ENCODE results near the gene ARPC5L.
A peak's percentile ranks its signal among the peaks of the same experiment; 100 is the strongest.
"Not testable (repeated sequence)": the region's sequence is repeated elsewhere in the genome, so short reads cannot be mapped to it uniquely, and the experiment has no call there.

ARPC5L gene

GRCh38 chr9:124861342-124862229 is at the start of gene ARPC5L, which contains the start of gene RPL35:
TSS of gene ARPC5L (plus strand) at chr9:124862130. CDS start at chr9:124869291, 7,161 bp downstream.
TSS of gene RPL35 (minus strand) at chr9:124861957. CDS start at chr9:124861912, 45 bp downstream.
- peak; percentile 97 for DNase-seq

DNA sequence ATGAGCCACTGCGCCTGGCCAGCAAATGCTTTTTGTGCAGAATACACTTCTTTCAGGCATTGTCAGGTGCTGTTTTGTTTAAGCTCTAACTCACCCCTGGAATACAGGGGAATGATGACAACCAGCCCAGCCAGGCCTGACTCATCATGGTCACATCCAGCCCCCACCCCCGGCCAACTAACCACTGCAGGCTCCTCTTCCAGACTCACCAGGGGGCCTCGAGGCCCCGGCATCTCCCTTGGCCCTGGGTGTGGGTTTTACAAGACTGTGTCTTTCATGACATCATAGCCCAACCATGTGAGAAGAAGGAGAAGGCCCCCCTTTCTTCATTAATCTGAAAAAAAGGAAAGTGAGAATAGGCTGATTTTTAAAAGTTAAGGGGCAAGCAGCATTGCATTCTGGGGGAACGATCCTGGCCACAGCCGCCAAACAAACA is 49.5 kb upstream of the ARPC5L start:
- DNase-seq: no peak

DNA sequence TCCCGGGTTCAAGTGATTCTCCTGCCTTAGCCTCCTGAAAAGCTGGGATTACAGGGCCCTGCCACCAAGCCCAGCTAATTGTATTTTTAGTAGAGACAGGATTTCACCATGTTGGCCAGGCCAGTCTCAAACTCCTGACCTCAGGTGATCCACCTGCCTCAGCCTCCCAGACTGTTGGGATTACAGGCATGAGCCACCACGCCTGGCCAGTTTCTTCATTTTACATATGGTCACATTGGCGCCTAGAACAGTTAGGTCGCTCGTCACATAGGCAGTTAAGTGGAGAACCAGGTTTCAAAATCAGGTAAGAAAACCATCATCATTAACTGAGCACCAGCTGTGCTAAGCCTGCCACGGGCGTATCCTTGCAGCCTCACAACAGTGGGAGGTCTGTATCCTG is 48.9 kb upstream of the ARPC5L start:
- no peak for DNase-seq

DNA sequence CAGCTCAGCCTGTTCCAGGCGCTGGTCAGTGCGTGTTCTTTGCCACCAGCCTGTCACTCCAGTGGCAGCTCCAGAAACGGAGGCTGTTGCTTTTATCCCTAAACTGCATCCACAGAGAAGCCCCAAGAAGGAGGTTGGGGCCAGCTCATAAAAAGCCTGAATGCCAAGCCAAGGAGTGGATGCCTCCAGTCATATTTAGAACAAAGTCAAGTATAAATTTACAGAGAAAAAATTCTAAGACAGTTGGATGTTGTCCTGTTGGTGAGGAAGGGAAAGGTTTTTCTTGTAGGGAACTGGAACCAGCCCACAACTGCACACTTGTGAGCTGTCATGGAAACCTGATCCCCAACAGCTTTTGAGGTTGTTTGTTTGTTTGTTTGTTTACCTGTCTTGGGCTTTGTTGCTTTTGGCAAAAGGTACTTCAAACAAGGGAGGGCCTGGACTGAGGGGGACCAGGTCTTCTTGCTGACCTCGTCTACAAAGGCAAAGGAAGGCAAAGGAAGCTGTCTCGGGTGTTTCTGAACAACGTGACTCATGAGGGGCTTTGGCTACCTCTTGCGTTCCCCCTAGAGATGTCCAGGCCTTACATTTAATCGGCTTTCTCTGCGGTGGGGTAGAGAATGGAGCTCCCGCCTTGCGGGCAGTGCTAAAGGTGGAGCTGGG is 48.3 kb upstream of the ARPC5L start:
- no peak for DNase-seq

DNA sequence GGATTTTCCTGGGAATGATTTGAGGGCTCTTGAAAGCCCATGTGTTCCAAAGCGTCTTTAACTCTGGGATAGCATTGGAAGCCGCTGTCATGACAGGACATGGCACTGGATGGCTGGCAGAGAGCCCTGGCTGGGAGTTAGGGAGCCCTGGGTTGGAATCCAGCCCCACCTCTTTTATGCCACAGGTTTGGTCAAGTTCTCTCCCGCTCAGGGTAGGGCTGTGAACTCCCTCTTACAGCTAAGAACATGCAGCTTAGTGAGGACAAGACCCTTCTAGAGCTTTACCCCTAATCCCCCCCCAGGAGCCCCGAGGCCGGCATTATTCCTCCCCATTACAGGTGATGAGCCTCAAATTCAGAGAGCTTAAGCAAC is 47.8 kb upstream of the ARPC5L start:
- DNase-seq: no peak

GRCh38 chr9:124815601-124816000 is 46.3 kb upstream of the ARPC5L start:
- DNase-seq: no peak

- DNase-seq: no peak
These were observed 43.3 kb upstream of the ARPC5L start for GRCh38 chr9:124818431-124819281.

DNA sequence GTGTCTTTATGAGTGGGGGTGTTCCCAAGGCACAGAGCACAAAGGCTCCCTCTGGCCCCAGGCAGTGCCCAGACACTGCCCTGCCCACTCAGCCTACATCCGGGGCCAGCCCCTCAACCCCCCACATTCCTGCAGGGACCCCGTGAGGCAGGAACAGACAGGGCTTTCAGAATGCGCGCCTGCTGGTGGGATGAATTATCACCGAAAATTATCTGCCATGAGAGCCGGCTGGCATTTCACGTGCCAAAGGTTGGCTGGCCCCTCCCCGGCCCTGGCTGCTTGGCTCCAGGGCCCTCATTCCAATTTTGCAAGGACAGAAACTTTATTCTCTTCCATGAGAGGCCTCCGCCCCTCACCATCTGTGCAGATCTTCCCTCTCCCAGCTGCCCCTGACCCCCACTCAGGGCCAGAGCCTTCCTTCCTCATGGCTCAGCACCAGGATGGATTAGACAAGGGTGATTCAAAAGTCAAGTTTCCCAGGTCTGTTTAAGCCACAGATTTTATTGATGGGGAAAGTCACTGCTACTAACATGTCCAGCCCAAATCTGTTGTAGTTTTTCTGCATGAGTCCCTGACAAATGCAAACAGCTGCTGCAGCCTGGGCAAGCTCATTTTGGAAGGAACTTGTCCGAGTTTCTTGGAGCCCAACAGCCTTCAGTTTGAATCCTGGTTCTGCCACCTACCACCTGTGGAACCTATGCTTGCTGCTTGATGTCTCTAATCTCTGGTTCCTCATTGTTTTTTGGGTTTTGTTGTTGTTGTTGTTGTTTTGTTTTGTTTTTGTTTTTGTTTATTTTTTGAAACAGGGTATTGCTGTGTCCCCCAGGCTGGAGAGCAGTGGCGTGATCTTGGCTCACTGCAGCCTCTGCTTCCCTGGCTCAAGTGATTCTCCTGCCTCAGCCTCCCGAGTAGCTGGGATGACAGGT is 41.0 kb upstream of the ARPC5L start:
- DNase-seq: no peak

GRCh38 chr9:124828489-124829333 is 33.2 kb upstream of the ARPC5L start:
- DNase-seq: no peak

- DNase-seq: no peak
These were observed 32.6 kb upstream of the ARPC5L start for GRCh38 chr9:124829334-124829669.

DNA sequence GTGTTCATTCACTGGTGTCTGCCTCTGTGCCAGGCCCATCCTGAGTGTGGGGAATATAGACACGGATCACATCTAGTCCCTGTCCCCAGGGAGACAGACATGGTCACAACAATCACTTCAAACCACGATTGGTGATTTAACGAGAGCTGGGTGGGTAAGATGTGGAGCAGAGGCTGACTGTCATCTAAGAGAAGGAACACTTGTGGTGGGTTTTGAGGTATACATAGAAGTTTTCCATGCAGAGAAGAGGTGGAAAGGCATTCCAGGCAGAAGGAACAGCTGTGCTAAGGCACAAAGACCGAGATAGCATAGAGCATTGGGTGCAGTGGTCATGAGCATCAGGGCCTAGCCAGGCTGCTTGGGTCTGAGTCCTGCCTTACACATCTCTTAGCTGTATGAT is 31.3 kb upstream of the ARPC5L start:
- no peak for DNase-seq

DNA sequence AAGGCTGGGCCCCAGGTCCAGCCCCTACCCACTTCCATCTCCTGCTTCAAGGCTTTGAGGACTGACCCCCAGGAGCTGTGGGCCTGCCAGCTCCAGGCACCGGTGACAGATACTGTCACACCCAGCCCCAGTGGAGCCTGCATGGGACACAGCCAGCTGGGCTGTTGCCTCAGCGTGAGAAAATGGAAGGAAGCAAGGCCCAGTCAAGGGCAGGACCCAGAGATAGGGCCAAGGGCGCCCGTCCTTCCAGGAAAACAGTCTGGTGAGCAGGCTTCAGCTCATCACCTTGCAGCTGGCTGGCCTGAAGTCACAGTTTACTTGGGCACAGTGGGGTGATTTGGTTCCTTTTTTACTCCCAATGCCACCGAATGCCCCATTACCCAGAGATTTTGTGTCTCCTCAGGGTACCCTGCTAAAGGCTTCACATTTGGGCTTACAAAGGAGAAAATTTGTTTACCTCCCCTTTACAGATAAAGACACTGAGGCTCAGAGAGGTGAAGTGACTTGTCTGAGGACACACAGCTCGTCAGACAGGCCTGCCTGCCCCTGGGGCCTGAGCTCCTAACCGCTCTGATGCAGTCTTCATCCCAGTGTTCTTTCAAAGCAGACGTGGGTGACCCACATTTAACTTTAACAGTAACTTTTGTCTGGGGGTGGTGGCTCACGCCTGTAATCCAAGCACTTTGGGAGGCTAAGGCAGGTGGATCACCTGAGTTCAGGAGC is 30.1 kb upstream of the ARPC5L start:
- no peak for DNase-seq

DNA sequence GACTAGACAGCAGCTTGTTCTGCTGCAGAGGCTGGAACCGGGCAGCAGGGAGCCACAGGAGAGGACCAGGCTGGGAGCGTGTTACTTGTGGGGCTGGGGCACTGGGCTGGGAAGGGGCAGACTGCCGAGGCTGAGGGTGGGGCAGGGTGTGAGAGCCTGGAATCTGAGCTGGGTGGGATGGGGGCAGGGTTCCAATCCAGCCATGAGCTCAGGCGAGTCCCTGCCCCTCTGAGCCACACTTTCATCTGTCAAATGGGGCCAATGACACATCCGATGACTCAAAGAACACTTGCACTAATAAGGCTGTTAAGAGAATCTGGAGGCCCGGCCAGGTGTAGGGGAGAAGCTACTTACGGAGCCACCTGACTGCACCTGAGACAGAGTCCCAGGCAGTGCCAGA is 27.3 kb upstream of the ARPC5L start:
- no peak for DNase-seq

- peak; percentile 64 for DNase-seq
These were observed 26.8 kb upstream of the ARPC5L start for GRCh38 chr9:124835026-124835557.

DNA sequence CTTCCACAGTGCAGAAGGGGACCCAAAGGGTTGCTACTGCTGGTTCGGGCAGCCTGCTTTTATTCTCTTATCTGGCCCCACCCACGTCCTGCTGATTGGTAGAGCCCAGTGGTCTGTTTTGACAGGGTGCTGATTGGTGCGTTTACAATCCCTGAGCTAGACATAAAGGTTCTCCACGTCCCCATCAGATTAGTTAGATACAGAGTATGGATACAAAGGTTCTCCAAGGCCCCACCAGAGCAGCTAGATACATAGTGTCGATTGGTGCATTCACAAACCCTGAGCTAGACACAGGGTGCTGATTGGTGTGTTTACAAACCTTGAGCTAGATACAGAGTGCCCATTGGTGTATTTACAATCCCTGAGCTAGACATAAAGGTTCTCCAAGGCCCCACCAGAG is 23.8 kb upstream of the ARPC5L start:
- DNase-seq: not testable (repeated sequence)

DNA sequence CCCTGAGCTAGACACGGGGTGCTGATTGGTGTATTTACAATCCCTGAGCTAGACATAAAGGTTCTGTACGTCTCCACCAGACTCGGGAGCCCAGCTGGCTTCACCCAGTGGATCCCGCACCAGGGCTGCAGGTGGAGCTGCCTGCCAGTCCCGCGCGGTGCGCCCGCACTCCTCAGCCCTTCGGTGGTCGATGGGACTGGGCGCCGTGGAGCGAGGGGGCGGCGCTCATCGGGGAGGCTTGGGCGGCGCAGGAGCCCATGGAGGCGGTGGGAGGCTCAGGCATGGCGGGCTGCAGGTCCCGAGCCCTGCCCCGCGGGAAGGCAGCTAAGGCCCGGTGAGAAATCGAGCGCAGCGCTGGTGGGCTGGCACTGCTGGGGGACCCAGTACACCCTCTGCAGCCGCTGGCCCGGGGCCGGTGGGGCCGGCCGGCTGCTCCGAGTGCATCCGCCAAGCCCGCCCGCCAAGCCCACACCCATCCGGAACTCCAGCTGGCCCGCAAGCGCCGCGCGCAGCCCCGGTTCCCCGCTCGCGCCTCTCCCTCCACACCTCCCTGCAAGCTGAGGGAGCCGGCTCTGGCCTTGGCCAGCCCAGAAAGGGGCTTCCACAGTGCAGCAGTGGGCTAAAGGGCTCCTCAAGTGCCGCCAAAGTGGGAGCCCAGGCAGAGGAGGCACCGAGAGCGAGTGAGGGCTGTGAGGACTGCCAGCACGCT is 23.2 kb upstream of the ARPC5L start:
- DNase-seq: not testable (repeated sequence)

DNA sequence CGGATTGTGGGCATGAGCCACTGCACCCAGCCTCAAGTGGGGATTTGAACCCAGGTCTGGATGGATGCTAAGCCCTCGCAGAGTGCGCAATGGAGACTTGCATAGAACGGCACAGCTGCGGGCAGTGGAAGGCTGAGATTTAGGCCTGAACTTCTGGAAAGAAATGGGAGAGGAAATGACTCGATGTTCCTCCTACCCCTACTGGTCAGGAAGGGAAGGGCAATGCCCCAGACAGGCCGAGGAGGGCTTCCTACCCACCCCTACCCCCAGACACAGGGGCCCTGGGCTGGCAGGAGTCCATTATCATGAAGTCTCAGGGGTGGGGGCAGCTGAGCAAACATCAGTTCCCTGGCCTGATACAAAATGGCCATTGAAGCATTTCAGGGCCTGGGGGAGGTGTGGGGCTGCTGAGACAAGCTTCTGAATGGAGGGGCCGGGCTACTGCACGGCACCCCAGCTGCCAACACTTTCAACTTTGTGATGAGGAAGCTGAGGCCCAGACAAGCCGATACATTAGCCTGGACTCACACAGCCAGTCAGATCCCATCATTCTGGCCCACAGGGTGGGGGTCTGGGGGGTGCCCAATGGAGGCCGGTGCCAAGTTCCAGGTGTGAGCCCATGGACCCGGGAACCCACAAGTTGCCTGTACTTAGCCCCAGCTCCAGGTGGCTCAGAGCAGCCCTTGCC is 22.2 kb upstream of the ARPC5L start:
- no peak for DNase-seq

- no peak for DNase-seq
These were observed 21.6 kb upstream of the ARPC5L start for GRCh38 chr9:124840300-124840833.

All from NCI-H510A treated with DMSO at 0.1 percent for 48 hours (cell line).